ENCODE measurements around the gene NRG3.

The NRG3 gene

DNA sequence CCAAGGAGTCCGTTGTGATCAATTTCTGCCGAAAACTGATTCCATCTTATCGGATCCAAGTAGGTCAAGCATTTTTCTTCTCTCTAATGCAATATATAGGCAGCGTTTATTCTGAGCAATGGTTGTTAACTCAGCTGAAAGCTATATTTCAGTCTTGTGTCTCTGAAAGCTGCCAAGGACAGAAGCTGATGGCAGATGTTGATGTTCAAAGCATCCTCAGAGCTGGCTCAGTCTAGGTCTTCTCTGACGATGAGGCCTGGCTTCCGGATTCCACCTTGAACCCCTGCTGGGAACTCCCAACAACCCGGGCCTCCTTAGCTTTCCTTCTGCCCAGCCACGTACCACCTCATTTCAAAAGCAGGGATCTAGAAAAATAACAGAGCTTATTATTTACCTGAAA lies 863.6 kb downstream of the NRG3 start:
- Histone ChIP-seq H3K36me3 (ENCODE audit: control insufficient read depth, insufficient read depth, low read length) (no peaks in the 10 kb centered on the region), H3K4me3 (replicated peaks; ENCODE audit: low read depth, low read length) (no peak overlapping the region), H3K27me3 (replicated peaks; ENCODE audit: control insufficient read depth, insufficient read depth, low read length) (no peaks in the 10 kb centered on the region)
- DNase-seq (ENCODE audit: extremely low read depth, insufficient read length) = no peak
- TF ChIP-seq, protein P1, sequence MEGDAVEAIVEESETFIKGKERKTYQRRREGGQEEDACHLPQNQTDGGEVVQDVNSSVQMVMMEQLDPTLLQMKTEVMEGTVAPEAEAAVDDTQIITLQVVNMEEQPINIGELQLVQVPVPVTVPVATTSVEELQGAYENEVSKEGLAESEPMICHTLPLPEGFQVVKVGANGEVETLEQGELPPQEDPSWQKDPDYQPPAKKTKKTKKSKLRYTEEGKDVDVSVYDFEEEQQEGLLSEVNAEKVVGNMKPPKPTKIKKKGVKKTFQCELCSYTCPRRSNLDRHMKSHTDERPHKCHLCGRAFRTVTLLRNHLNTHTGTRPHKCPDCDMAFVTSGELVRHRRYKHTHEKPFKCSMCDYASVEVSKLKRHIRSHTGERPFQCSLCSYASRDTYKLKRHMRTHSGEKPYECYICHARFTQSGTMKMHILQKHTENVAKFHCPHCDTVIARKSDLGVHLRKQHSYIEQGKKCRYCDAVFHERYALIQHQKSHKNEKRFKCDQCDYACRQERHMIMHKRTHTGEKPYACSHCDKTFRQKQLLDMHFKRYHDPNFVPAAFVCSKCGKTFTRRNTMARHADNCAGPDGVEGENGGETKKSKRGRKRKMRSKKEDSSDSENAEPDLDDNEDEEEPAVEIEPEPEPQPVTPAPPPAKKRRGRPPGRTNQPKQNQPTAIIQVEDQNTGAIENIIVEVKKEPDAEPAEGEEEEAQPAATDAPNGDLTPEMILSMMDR (IDR thresholded peaks at IDR 0.05; ENCODE audit: insufficient read depth, low read length, poor library complexity, severe bottlenecking) = no peak

DNA sequence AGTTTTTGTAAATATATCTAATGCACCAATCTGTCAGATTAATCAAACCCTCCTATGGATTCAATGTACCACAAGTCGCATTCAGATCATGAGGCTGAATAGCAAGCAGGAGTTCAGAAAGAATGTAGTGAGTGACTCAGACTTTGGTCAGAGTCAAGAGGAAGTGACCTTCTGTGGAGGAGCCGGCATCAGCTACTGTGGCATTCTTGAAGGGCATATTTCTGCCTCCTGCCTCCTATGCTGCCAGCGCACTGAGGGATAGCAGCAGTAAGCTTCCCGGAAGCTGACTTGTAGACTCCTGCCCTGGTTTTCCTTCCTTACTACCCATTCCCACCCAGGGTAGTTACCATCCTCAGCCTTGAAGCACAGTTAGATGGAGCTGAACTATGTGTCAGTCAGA lies 867.5 kb downstream of the NRG3 start:
- no peaks in the 10 kb centered on the region for H3K27me3 ChIP-seq (replicated peaks; ENCODE audit: control insufficient read depth, insufficient read depth, low read length)
- H3K4me3 ChIP-seq (replicated peaks; ENCODE audit: low read depth, low read length) = no peak overlapping the region
- no peak for DNase-seq (ENCODE audit: extremely low read depth, insufficient read length)
- TF ChIP-seq, protein P1 (IDR thresholded peaks at IDR 0.05; ENCODE audit: insufficient read depth, low read length, poor library complexity, severe bottlenecking) = no peak
- no peaks in the 10 kb centered on the region for H3K36me3 ChIP-seq (ENCODE audit: control insufficient read depth, insufficient read depth, low read length)

- Histone ChIP-seq H3K4me3 (replicated peaks; ENCODE audit: low read depth, low read length) (no peak overlapping the region), H3K36me3 (ENCODE audit: control insufficient read depth, insufficient read depth, low read length) (no peaks in the 10 kb centered on the region), H3K27me3 (replicated peaks; ENCODE audit: control insufficient read depth, insufficient read depth, low read length) (no peaks in the 10 kb centered on the region)
- DNase-seq (ENCODE audit: extremely low read depth, insufficient read length) = no peak
- TF ChIP-seq, protein P1 (IDR thresholded peaks at IDR 0.05; ENCODE audit: insufficient read depth, low read length, poor library complexity, severe bottlenecking) = no peak
Observed at GRCh38 chr10:82742898-82743297, 867.9 kb downstream of the NRG3 start.

DNA sequence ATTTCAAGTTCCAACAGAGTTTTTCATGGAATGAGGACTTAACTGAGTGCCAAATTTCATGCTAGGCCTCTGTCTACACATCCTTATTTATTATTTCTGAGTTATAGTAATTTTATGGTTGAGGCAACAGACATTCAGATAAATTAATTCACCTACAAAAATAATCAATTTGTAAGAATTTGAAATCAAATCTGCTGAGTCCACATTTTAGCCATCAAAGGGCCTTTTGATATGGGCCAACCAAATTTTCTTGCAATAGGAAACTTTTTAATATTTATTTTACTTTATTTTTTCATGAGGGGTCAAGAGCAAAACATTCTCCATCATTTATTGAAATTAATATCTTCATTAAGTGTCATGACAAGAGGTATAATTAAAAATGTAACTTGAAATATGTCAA lies 875.5 kb downstream of the NRG3 start:
- Histone ChIP-seq H3K36me3 (ENCODE audit: control insufficient read depth, insufficient read depth, low read length) (no peaks in the 10 kb centered on the region), H3K27me3 (replicated peaks; ENCODE audit: control insufficient read depth, insufficient read depth, low read length) (no peaks in the 10 kb centered on the region), H3K4me3 (replicated peaks; ENCODE audit: low read depth, low read length) (no peak overlapping the region)
- no peak for DNase-seq (ENCODE audit: extremely low read depth, insufficient read length)
- TF ChIP-seq, protein P1 (IDR thresholded peaks at IDR 0.05; ENCODE audit: insufficient read depth, low read length, poor library complexity, severe bottlenecking) = no peak

- H3K36me3 ChIP-seq (ENCODE audit: control insufficient read depth, insufficient read depth, low read length) = no peaks in the 10 kb centered on the region
- H3K4me3 ChIP-seq (replicated peaks; ENCODE audit: low read depth, low read length) = no peak overlapping the region
- H3K27me3 ChIP-seq (replicated peaks; ENCODE audit: control insufficient read depth, insufficient read depth, low read length) = no peaks in the 10 kb centered on the region
- DNase-seq (ENCODE audit: extremely low read depth, insufficient read length) = no peak
- TF ChIP-seq, protein P1 (IDR thresholded peaks at IDR 0.05; ENCODE audit: insufficient read depth, low read length, poor library complexity, severe bottlenecking) = no peak
Observed at GRCh38 chr10:82757397-82757796, 882.4 kb downstream of the NRG3 start.

GRCh38 chr10:82757901-82758300 lies 882.9 kb downstream of the NRG3 start:
- Histone ChIP-seq H3K36me3 (ENCODE audit: control insufficient read depth, insufficient read depth, low read length) (no peaks in the 10 kb centered on the region), H3K27me3 (replicated peaks; ENCODE audit: control insufficient read depth, insufficient read depth, low read length) (no peaks in the 10 kb centered on the region), H3K4me3 (replicated peaks; ENCODE audit: low read depth, low read length) (no peak overlapping the region)
- TF ChIP-seq, protein P1 (IDR thresholded peaks at IDR 0.05; ENCODE audit: insufficient read depth, low read length, poor library complexity, severe bottlenecking) = no peak
- no peak for DNase-seq (ENCODE audit: extremely low read depth, insufficient read length)
